T-helper 1 cell (primary cell): ENCODE measurements around the gene SPSB1.

Source experiments
- DNase-seq, 5 donors: peaks; one replicate each; pipeline ENCODE4 v3.0.0-alpha.2; 2012 to 2020
- total RNA-seq, 4 donors: gene quantifications; one replicate each; lab custom pipeline; 2026; lab: John Stamatoyannopoulos, UW

SPSB1 gene
- 2.1 to 6.9 (median 3.8) reads per million in 4 donors for total RNA-seq

- DNase-seq: peak; percentile 27 to 84 (median 61)
These were observed at the start of gene SPSB1 for GRCh38 chr1:9292361-9293240. TSS of gene SPSB1 (plus strand) at chr1:9292894. CDS start at chr1:9355892, 62,998 bp downstream.

DNA sequence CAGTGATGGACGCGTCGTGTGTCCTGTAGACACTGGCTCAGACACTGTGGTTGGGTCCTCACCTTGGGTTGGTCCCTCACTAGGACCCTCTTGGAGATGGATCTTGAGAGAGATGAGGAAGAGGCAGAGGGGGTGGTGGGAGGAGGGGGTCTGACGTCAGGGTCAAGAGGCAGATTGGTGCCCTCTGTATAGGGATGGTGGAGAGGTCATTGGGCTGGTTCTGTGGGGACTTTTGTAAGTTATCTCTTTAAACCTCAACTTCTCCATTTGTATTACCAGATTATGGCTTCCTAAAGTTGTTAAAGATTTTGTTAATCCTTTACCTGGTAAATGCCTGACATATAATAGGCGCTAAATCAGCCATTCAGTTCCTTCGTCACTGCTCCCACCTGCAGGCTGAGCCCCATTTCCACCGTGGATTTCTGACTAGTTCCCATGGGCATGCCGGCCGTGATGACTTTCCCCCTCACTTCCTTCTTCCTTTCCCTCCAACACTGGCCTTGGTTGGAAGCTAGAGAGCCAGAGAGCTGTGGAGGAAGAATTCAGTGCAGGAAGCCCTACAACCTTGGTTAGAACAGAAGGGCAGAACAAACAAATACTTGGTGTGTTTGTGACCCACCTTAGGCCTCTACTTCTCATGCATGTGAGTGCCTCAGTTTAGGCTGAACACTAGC, 49.5 kb upstream of the SPSB1 start:
- DNase-seq: no peak

GRCh38 chr1:9244501-9245229, 48.0 kb upstream of the SPSB1 start:
- DNase-seq: peak in 1 of 5 donors; percentile 37

GRCh38 chr1:9245230-9245619, 47.5 kb upstream of the SPSB1 start:
- no peak for DNase-seq

- no peak for DNase-seq
These were observed 47.0 kb upstream of the SPSB1 start for GRCh38 chr1:9245661-9246060.

- no peak for DNase-seq
These were observed 46.5 kb upstream of the SPSB1 start for GRCh38 chr1:9246215-9246614.

GRCh38 chr1:9246841-9247785, 45.6 kb upstream of the SPSB1 start:
- DNase-seq: no peak

- no peak for DNase-seq
These were observed 44.8 kb upstream of the SPSB1 start for GRCh38 chr1:9247894-9248293.

DNA sequence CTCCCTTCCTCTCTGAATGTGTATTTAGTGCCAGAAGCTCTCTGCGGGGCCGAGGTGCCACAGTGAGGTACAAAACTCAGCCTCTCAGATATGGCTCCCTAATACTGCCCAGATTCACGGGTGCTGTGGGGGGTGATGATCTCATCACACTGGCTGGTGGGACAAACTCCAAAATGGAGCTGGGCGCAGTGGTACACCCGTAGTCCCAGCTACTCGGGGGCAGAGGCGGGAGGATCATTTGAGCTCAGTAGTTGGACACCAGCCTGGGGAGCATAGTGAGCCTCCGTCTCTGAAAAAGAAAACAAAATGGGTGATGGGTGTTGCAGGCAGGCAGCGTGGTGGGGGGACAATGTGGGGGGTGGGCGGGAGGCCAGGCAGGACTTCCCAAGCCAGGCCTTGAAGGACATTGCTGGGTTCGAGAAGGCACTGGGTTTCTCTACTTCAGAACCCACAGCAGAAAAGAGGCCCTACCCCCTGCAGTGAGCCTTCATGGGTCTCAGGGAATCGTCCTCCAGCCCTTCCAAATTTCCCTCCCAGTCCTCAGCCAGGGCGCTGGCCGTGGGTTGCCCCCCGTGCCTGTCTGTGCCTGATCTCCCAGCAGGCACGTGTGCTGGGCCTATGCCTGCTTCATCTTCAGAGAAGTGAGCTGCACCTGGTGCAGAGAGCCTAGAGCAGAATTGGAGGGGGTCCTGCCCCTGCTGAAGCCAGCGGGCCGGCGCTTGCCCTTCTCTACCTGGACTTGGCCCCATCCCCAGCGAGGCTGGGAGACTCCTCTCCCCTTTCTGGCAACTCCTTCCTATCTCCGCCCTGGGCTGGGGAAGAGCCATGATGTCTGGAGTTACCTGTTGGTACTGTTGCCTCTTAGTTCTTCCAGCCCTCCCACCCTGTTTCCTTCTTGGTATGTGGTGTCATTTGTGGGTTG, 44.1 kb upstream of the SPSB1 start:
- DNase-seq: no peak

DNA sequence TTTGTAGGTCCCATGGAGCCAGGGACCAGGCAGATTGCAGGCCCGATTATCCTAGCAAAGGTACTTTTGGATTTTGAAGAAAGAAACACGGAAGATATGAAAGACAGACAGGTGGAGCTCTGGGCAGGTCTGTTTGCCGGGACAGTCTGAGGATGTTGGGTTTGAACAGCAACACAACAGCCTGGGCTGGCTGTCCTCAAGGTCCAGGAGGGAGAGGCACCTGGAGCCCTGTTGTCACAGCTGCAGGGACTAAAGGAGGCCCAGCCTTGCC, 43.5 kb upstream of the SPSB1 start:
- DNase-seq: no peak

DNA sequence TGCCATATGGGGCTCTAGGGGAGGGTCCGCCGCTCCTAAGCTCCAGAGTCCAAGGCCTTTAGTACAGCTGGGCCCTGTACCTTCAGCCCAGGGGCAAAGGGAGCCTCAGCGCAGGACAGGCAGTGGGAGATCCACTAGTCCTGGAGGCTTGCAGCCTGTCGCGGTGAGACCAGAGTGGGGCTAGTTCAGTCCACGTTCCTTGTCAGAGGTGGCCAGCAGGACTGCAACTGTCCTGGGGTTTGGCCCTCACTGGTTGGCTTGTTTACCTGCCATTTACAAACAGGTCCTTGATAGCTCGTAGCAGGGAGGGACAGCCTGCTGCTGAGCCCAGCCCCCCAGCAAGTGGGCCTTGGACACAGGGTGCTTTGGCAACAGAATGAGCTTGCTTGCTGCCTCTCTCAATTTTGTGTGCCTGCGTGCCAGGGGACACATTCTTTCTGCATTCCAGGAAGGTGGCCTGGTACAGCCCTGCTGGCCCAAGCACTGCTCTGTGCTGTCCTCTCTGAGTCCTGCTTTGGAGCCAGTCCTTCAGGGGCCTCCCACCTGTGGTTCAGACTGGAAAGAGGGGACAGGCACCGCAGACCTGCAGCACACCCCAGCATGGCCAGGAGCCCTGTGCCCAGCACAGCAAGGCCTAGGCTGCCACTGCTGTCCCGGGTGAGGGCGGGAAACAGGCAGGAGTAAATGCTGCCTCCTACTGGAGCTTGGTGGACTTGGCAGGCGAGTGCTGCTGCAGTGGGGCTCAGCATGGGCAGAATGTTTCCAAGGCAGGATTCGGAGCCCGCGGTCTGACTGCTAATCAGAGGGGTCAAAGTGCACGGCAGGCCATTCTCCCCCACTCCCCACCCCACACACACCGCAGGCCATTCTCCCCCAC, 42.9 kb upstream of the SPSB1 start:
- DNase-seq: peak in 1 of 5 donors; percentile 29

DNA sequence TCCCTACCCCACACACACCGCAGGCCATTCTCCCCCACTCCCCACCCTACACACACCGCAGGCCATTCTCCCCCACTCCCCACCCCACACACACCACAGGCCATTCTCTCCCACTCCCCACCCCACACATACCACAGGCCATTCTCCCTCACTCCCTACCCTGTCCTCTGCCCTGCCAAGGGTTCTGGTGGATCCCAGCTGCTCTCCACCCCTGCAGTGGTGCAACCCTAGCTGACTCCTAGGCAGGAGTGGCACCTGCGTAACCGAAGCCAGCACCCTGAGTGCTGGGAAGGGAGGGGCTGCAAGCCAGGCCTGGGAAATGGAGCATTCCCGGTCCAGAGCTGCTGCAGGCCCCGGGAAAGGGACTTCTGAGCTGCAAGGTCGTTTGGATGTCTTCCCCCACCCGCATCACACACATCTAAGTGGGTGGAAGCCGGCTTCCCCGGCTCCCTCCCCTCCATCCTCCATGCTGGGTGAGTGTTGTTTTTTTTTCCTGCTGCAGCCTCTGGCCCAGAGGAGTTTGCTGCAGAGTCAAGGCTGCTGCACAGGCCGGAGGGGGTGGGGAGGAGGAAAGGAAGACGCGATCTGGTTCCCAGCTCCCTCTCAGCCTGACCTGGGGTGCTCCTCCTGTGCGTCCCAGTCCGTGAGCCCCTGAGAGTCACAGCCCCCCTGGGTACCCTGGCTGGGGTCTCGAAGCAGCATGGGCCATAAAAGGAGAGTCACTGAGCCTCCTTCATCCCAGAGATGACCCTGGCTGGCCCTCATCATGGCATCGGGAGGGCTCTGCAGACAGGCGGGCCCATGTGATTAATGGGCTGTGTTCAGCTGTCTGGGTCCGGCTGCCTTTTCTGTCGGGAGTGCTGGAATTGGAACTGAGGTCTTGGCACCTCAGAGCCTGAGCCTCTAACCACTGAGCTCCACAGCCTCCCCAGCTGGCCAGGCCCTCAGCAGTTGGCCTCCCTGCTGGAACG, 42.0 kb upstream of the SPSB1 start:
- no peak for DNase-seq

DNA sequence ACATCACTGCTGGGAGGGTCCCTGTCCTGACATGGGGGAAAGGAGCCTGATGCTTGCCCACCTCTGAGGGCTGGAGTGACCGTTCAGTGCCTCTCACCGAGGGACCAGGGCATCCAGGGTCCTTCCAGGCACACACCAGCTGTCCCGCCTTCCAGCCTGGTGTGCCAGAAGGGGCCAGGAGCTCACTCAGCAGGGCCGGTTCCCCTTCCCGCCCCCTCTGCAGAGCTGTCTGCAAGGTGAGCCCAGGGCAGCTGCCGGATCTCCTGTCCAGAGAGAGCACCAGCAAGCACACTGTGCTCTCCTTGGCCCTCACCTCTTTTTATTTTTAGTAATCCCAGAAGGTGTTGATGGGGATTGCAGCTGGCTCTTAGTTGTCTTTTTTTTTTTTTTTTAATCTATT, 41.2 kb upstream of the SPSB1 start:
- DNase-seq: no peak

DNA sequence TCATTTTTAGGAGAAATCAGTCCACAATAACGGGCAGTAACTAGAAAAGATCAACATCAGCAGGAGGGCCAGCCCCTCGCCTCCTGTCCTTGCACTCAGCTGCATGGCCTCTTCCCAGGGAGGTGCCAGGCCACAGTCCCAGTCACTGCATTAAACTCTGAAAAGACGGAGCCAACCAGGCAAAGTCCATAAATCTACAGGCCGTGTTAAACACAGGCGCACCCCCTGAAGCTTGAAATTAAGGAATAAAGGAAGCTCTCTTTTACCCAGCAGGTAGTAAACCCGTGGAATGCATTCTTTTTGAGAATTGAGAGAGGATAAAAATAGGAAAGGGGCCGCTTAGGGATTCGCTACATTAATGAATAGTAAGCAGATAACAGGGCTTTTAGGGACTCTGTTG, 39.7 kb upstream of the SPSB1 start:
- no peak for DNase-seq

DNA sequence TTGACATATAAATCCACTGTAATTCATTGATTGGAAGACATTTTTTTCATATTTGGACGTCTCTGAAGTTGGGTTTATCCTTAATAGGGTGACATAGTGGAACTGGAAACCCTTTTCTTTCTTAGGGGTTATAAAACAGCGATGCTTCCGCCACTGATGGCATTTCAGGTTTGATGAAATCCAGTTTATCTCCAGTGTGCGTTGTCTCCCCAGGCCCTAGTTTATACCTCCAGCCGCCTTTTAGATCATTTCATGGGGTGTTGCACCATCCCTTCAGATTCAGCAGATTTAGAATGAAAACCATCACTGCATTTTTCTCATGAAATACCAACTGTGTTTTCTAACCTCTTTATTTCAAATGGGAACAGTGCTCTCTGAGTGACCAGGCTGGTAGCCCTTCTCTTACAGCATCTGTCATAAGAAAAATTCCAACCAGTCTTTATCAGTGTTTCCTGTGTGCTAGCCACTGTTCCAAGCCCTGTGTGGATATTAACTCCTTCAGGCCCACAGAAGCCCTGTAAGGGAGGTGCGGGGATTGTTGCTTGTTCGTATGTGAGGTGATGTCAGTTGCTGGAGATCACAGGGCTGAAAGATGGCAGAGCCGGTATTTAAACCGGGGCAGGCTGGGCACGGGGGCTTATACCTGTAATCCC, 39.1 kb upstream of the SPSB1 start:
- no peak for DNase-seq

- no peak for DNase-seq
These were observed 36.4 kb upstream of the SPSB1 start for GRCh38 chr1:9256332-9256731.

DNA sequence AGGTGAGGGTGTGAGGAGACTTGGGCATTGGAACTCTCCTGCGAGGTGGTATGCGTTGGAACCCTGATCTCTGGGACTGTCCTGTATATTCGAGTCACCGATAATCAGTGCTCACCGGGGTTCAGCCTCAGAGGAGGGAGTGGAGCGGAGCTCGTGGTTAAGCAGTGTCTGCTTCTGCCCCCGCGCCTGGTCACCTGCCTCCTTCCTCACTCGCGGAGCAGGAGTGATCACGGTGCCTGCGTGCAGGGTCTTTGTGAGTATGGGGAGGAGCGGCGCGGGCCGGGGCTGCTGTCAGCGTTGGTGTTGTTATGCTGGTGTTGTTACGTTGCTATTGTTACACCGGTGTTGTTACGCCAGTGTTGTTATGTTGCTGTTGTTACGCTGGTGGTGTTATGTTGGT, 34.8 kb upstream of the SPSB1 start:
- DNase-seq: no peak

DNA sequence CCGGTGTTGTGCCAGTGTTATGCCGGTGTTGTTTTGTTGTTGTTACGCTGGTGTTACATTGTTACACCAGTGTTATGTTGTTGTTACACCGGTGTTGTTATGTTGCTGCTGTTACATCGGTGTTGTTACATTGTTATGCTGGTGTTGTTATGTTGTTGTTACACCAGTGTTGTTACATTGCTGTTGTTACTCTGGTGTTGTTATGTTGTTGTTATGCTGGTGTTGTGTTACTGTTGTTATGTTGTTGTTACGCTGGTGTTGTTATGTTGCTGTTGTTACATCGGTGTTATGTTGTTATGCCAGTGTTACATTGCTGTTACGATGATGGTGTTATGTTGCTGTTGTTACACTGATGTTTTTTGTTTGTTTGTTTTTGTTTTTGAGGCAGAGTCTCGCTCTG, 34.1 kb upstream of the SPSB1 start:
- no peak for DNase-seq
